AML-193 (cell line): ENCODE results near the gene ADAMTS12.
A peak's percentile ranks its signal among the peaks of the same experiment; 100 is the strongest.
"Not testable (repeated sequence)": the region's sequence is repeated elsewhere in the genome, so short reads cannot be mapped to it uniquely, and the experiment has no call there.

Experiments used
- DNase-seq, 2 experiments: peaks; one replicate each; lab custom pipeline; 2025; lab: John Stamatoyannopoulos, UW

Gene ADAMTS12, protein sequence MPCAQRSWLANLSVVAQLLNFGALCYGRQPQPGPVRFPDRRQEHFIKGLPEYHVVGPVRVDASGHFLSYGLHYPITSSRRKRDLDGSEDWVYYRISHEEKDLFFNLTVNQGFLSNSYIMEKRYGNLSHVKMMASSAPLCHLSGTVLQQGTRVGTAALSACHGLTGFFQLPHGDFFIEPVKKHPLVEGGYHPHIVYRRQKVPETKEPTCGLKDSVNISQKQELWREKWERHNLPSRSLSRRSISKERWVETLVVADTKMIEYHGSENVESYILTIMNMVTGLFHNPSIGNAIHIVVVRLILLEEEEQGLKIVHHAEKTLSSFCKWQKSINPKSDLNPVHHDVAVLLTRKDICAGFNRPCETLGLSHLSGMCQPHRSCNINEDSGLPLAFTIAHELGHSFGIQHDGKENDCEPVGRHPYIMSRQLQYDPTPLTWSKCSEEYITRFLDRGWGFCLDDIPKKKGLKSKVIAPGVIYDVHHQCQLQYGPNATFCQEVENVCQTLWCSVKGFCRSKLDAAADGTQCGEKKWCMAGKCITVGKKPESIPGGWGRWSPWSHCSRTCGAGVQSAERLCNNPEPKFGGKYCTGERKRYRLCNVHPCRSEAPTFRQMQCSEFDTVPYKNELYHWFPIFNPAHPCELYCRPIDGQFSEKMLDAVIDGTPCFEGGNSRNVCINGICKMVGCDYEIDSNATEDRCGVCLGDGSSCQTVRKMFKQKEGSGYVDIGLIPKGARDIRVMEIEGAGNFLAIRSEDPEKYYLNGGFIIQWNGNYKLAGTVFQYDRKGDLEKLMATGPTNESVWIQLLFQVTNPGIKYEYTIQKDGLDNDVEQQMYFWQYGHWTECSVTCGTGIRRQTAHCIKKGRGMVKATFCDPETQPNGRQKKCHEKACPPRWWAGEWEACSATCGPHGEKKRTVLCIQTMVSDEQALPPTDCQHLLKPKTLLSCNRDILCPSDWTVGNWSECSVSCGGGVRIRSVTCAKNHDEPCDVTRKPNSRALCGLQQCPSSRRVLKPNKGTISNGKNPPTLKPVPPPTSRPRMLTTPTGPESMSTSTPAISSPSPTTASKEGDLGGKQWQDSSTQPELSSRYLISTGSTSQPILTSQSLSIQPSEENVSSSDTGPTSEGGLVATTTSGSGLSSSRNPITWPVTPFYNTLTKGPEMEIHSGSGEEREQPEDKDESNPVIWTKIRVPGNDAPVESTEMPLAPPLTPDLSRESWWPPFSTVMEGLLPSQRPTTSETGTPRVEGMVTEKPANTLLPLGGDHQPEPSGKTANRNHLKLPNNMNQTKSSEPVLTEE (N-terminal part only)

DNA sequence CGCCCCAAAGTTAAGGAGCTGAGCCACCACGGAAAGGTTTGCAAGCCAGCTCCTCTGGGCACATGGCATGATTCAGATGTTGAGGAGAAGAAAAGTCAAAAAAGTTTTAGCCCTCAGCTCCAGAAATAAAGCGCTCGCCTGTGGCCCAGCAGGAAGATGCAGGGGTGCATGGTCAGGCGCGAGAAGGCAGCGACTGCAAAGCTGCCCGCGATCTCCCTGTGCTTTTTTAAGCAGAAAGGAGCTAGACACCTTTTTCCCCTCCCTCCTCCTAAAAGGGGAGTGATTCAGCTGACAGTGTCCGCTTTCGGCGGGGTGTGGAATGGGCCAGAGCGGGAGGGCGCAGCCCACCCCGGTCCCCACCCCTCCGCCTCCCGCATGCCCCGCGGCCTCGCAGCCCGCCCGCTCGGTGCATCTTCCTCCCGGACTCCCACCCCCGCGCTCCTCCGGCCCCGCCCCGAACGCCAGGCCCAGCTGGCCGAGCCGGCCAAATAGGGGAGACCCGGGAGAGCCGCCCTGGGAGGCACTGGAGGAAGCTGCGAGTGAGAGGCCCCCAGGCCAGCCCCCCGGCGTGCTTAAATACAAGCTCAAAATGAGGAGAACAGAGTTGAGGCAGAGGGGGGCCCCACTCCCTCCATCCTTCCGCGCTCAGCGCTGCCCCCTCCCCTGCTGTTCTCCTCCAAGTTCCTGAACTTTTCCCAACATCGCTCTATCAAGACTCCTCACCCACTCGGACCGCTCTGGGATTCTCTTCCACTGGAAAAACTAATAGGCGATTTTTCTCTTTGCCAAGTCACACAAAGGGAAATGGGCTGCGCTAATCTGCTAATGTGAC is at the start of gene ADAMTS12:
Gene ADAMTS12, minus strand, starts transcription at position 203 of the 832 bp plus-strand sequence. Its CDS starts 134 bp downstream, at position 69.
- DNase-seq, result no peak

- no peak for DNase-seq
Observed at GRCh38 chr5:33941090-33941489, 49.3 kb upstream of the ADAMTS12 start.

DNA sequence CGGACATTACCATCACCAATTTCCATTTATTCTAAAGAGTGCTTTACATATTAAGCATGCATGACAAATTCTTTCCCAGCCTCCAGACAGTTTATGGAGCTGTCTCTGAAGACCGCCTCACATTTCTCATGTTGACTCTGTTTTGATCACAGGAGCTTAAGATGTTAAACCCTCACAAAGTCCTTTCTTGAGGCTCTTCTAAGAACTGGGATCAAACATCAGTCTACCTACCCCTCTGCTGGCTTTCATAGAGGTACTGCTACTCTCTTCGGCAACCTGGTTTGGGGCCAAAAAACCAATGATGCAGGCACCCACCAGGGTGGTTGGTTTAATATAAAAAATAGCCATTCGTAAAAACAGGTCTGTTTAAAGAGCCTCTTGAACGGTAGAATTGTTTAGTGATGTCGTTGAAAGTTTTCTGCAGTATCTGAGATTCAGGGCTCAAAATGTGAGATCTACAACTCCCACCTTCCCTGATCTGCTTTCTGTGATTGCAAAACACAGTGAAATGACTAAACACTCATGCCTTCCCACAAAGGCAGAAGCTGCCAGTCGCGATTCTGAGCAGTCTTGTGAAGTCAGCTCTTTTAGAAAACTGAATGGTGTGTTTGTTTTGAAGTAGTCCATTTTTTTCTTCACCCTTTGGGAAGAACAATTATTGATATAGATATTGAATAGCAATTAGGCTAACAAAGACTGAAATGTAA is 47.9 kb upstream of the ADAMTS12 start:
- peak in 1 of 2 experiments; percentile 12 for DNase-seq

GRCh38 chr5:33938881-33939280 is 47.1 kb upstream of the ADAMTS12 start:
- no peak for DNase-seq

DNA sequence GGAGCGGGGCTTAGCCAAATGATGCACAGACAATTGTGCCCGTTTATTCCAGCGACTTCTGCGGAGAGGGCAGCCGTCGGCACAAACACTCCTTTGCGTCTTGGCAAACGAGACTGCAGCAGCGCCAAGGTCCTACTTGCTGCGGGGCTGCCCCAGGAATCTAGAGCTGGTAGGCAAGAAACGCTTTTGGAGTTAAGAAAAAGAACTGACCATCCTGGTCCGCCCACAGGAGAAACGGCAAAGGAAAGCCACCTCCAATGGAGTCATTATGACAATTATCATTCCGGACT is 46.7 kb upstream of the ADAMTS12 start:
- DNase-seq, result no peak

DNA sequence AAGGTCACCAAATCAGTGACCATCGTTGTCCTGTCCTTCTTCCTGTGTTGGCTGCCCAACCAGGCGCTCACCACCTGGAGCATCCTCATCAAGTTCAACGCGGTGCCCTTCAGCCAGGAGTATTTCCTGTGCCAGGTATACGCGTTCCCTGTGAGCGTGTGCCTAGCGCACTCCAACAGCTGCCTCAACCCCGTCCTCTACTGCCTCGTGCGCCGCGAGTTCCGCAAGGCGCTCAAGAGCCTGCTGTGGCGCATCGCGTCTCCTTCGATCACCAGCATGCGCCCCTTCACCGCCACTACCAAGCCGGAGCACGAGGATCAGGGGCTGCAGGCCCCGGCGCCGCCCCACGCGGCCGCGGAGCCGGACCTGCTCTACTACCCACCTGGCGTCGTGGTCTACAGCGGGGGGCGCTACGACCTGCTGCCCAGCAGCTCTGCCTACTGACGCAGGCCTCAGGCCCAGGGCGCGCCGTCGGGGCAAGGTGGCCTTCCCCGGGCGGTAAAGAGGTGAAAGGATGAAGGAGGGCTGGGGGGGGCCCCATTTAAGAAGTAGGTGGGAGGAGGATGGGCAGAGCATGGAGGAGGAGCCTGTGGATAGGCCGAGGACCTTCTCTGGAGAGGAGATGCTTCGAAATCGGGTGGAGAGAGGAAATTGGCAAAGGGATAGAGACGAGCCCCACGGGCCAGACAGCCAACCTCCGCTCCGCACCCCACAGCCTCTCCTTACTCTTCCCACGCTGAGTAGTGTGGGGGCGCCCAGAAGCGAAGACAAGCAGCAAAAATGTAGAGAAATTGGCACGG is 46.1 kb upstream of the ADAMTS12 start:
- DNase-seq, result no peak

GRCh38 chr5:33937017-33937706 is 45.4 kb upstream of the ADAMTS12 start:
- no peak for DNase-seq

- DNase-seq, result no peak
Observed at GRCh38 chr5:33936381-33937016, 44.7 kb upstream of the ADAMTS12 start, which contains the start of gene RXFP3. RXFP3 (plus strand) TSS chr5:33936386; CDS start chr5:33936741, 355 bp downstream.

DNA sequence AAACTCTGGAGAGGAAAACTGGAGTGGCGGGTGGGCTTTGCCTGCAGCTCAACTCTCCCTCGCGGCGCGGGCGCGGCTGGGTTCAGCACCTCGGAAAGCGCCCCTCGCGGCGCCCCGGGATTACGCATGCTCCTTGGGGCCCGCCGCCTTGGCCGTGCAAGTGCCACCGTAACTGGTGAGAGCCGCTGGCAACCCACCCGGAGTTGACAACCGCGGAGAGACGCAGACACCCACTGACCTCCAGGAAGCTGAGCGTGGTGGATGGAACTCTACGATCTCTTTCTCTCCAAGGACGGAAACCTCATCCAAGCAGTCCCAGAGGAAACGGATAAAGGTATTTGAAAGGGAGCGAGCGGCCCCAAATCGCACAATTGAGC is 44.2 kb upstream of the ADAMTS12 start:
- DNase-seq, result no peak

- no peak for DNase-seq
Observed at GRCh38 chr5:33934176-33934575, 42.4 kb upstream of the ADAMTS12 start.

DNA sequence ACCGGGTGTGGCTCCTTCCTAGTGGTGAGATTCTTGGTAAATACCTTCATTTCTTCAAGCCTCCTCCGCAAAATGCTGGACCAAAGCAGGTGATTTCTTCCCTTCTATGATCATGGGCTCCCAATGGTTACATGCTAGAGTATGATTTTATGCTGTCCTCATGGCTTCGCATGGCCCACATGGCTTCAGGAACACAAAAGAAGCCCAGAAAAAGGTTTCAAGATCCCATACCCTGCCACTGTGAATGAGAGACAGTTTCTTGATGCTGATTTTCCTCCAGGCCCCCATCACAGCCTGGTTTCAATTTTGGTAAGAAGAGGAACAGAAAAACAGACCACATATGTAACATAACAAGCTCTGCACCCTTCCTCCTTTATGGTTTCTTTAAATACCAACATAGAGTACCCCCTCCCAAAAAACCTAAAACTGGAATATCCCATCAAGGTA is 42.0 kb upstream of the ADAMTS12 start:
- DNase-seq, result no peak

- no peak for DNase-seq
Observed at GRCh38 chr5:33931136-33931535, 39.3 kb upstream of the ADAMTS12 start.

DNA sequence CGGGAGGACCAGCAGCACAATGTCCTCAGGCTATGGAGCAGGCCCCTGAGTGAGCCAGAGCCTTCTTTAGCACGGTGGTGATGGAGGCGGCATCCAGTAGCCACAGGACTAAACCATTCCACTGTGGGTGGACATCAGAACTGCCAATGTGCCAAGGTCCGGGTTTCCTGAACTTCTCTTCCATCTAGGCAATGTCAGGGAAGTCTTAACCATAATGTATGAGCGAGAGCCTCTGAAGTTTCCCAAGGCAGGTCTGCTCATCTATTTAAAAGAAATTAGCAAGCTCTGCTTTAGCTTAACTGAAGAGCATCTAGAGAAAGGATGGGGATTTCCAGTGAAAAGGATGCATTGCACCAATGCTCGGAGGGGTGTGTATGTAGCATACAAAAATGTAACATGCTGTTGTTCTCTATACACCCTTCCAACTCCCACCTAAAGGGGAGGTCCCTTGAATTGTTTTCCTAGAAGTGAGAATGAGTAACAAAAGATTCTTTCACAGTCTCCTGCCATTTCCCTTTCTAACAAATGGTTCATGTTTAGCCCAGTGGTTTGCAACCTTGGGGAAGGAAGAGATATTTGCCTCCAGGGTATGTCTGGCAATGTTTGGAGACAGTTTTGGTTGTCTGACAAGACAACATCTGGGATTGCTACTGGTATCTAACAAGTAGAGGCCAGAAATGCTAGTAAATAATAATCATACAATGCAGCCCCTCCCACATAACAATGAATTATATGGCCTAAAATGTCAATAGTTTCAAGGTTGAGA is 38.3 kb upstream of the ADAMTS12 start:
- DNase-seq, result no peak

DNA sequence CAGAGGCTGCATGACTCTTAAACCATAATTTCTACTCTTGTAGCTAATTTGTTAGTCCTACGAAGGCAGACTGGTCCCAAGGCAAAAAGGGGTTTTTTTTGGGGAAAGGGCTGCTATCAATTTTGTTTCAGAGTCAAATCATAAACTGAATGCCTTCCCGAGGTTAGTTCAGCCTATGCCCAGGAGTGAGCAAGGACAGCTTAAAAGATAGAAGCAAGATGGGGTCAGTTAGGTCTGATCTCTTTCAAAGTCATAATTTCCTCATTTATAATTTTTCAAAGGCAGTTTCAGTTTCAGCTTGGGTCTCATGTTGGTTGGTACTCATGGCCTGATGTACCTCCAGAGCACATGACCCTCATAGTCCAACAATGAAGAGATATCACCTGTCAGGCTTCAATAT is 36.5 kb upstream of the ADAMTS12 start:
- DNase-seq, result no peak

- DNase-seq, result no peak
Observed at GRCh38 chr5:33927685-33928084, 35.9 kb upstream of the ADAMTS12 start.

- no peak for DNase-seq
Observed at GRCh38 chr5:33925278-33925677, 33.5 kb upstream of the ADAMTS12 start.

DNA sequence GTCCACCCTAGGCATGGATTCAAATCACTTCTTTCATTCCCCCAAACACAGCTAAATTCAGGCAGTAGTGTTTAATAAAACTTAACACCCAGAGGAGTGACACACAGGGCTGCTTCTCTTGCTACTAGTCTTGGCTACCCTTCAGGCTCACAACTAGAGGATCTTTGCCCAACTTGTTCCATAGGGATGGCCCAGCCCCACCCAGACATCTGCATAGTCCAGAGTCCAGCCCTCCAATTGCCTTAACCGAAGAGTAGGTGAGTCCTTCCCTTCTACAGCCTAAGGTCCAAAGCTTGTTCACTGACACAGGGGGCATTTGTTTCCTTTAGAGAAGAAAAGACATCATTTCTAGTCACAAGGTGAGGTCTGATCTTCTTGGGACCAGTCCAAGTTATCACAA is 29.2 kb upstream of the ADAMTS12 start:
- no peak for DNase-seq

- not testable (repeated sequence) for DNase-seq
Observed at GRCh38 chr5:33914844-33915243, 23.1 kb upstream of the ADAMTS12 start.
